Psoas muscle (tissue), 8 donors: ENCODE measurements around the gene CSK. TPM values are rescaled to one million over a fixed set of nuclear protein-coding genes. Genes with fewer than 3 reads are reported as not detected.

ENCODE experiments used
- ATAC-seq, 4 donors: fragments of 200-7000 bp; cut with Tn5 transposase; one replicate each; pipeline ENCODE4 v1.9.1; 2020; ENCODE audit warnings: moderate library complexity in 3 of 4, mild to moderate bottlenecking in 2 of 4
- DNase-seq, 2 donors: peaks; one replicate each; pipeline ENCODE4 v3.0.0-alpha.2; 2020
- H3K27ac ChIP-seq: fragments of 200-600 bp; one replicate; pipeline ENCODE4 v1.8.0; 2022
- H3K27me3 ChIP-seq, 3 donors: fragments of 200-600 bp in 1 of 3; one replicate each; pipeline versions ENCODE4 v1.6.1 to v1.8.0; 2013 to 2022; ENCODE audit warnings: low read length in 2 of 3, mild to moderate bottlenecking in 2 of 3, moderate library complexity in 1 of 3; ENCODE audit not compliant: insufficient read depth in 3 of 3
- H3K36me3 ChIP-seq, 2 donors: fragments of 200-600 bp in 1 of 2; one replicate each; pipeline versions ENCODE4 v1.6.1 to v1.8.0; 2013 to 2022; ENCODE audit warnings: low read depth in 1 of 2, mild to moderate bottlenecking in 1 of 2, moderate library complexity in 1 of 2; ENCODE audit not compliant: insufficient read depth in 1 of 2
- H3K4me1 ChIP-seq: fragments of 200-600 bp; one replicate; pipeline ENCODE4 v1.8.0; 2022
- H3K4me3 ChIP-seq: fragments of 200-600 bp; one replicate; pipeline ENCODE4 v1.8.0; 2022; ENCODE audit warnings: mild to moderate bottlenecking
- H3K9me3 ChIP-seq: fragments of 200-600 bp; one replicate; pipeline ENCODE4 v1.8.0; 2022
- WGBS, 3 donors: extraction: QIAGEN DNeasy Blood & Tissue Kit; methylation state at CpG; one replicate each; pipeline versions ENCODE4 v1.1.6 to v1.1.7; 2013; 5-methylcytosine and 5-hydroxymethylcytosine counted together
- intact Hi-C, 2 donors: fragments of 100-400 bp; cut with DNase I; formaldehyde crosslinking; loops; one replicate each; pipeline versions ENCODE4 v1.11.0 to v1.14.2; 2022
- polyA plus RNA-seq, 3 donors: library from polyadenylated mRNA; stranded (reverse); fragments of 200-250 nt; gene quantifications; one replicate each; pipeline ENCODE4 v1.2.3, GENCODE V29; 2013
- total RNA-seq, 4 donors: library from RNA; stranded (reverse); fragmentation: NEBNext Ultra II Directional in 2 of 4; extraction: Animal tissue kit (Norgen Biotek cat#: 25700) in 2 of 4; gene quantifications; one replicate each; pipeline versions ENCODE4 v1.2.1 to v1.2.4, GENCODE V29; 2021 to 2023
- TF ChIP-seq, protein P1 (sequence below): fragments of 200-600 bp; IDR thresholded peaks from one replicate; pipeline ENCODE4 v1.8.0; 2022; ENCODE audit warnings: antibody characterized with exemption
- donor health status: healthy with polysubstance abuse.
- donor health status: DM: no; HTN: no; CAD: no; lungs with moderate emphysema.
- donor health status: Bipolar disorder and iron deficiency.
- donor health status: healthy.
- donor health status: DM: yes; HTN: yes; CAD: no.
- donor health status: DM: no; HTN: no; CAD: no.
- donor health status: DM: no; HTN: no; CAD: no.
- donor health status: DM: yes; HTN: yes; CAD: no.

Gene CSK
- total and polyA plus RNA-seq, 7 donors = 12.2 to 29.6 (median 16.3) TPM

GRCh38 chr15:74777769-74778598 lies 3.9 kb upstream of the CSK start:
- H3K27ac ChIP-seq = no peak overlapping the region
- DNase-seq (no peak), ATAC-seq (no peak)
- intact Hi-C loops = no loop called here
- H3K9me3 ChIP-seq = no peaks in the 10 kb centered on the region
- H3K4me3 ChIP-seq = no peak overlapping the region
- H3K36me3 ChIP-seq = no peaks in the 10 kb centered on the region
- 89 to 92% (median 92%) methylated on average over 6 of the region's 6 CpGs for WGBS, 3 donors
- TF ChIP-seq, protein P1, sequence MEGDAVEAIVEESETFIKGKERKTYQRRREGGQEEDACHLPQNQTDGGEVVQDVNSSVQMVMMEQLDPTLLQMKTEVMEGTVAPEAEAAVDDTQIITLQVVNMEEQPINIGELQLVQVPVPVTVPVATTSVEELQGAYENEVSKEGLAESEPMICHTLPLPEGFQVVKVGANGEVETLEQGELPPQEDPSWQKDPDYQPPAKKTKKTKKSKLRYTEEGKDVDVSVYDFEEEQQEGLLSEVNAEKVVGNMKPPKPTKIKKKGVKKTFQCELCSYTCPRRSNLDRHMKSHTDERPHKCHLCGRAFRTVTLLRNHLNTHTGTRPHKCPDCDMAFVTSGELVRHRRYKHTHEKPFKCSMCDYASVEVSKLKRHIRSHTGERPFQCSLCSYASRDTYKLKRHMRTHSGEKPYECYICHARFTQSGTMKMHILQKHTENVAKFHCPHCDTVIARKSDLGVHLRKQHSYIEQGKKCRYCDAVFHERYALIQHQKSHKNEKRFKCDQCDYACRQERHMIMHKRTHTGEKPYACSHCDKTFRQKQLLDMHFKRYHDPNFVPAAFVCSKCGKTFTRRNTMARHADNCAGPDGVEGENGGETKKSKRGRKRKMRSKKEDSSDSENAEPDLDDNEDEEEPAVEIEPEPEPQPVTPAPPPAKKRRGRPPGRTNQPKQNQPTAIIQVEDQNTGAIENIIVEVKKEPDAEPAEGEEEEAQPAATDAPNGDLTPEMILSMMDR = no peak
- peaks cover 12% of the 10 kb centered on the region for H3K4me1 ChIP-seq
- H3K27me3 ChIP-seq = no peaks in the 10 kb centered on the region

DNA sequence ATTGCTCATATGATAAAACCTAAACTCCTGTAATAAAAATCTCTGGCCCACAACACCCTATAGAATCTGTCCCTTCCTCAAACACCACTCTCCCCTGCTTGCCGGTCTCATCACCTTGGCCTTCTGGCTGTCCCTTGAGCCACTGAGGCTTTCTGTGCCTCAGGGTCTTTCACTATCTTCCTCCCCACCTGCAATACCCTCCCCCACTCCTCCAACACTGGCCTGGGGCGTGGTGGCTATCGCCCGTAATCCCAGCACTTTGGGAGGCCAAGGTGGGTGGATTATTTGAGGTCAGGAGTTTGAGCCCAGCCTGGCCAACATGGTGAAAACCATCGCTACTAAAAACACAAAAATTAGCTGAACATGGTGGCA lies 3.3 kb upstream of the CSK start:
- ATAC-seq (no peak), DNase-seq (no peak)
- Histone ChIP-seq H3K4me1 (peaks cover 18% of the 10 kb centered on the region), H3K9me3 (no peaks in the 10 kb centered on the region), H3K36me3 (no peaks in the 10 kb centered on the region), H3K4me3 (no peak overlapping the region), H3K27ac (no peak overlapping the region), H3K27me3 (no peaks in the 10 kb centered on the region)
- WGBS, 3 donors = 93 to 94% (median 94%) methylated on average over 5 of the region's 5 CpGs
- intact Hi-C loops = no loop called here
- TF ChIP-seq, protein P1 = no peak

- 82 to 89% (median 88%) methylated on average over 7 of the region's 7 CpGs for WGBS, 3 donors
- Histone ChIP-seq H3K27me3 (no peaks in the 10 kb centered on the region), H3K36me3 (no peaks in the 10 kb centered on the region), H3K27ac (no peak overlapping the region), H3K9me3 (no peaks in the 10 kb centered on the region), H3K4me1 (peaks cover 24% of the 10 kb centered on the region), H3K4me3 (no peak overlapping the region)
- ATAC-seq (no peak), DNase-seq (no peak)
- intact Hi-C loops = no loop called here
- TF ChIP-seq, protein P1 = no peak
Observed at GRCh38 chr15:74779162-74779648, 2.7 kb upstream of the CSK start.

GRCh38 chr15:74780523-74781430 lies 1.1 kb upstream of the CSK start:
- intact Hi-C loops = loop anchor here in 1 of 2 donors (5.0 kb wide), 2 partner anchors 57 to 157 kb away; partner anchors contain the start of gene COX5A
- DNase-seq (no peak), ATAC-seq (no peak)
- Histone ChIP-seq H3K36me3 (no peaks in the 10 kb centered on the region), H3K27me3 (no peaks in the 10 kb centered on the region), H3K27ac (no peak overlapping the region), H3K9me3 (no peaks in the 10 kb centered on the region), H3K4me3 (peak overlapping the region; percentile 86), H3K4me1 (peaks cover 40% of the 10 kb centered on the region)
- 55 to 68% (median 63%) methylated on average over 16 of the region's 16 CpGs for WGBS, 3 donors
- TF ChIP-seq, protein P1 = no peak
